ENCODE data around the gene ARID4B. TPM values are rescaled to one million over a fixed set of nuclear protein-coding genes. Genes with fewer than 3 reads are reported as not detected.

Gene ARID4B
- total and polyA plus RNA-seq, 9 donors = 19.6 to 52.0 (median 40.6) TPM

DNA sequence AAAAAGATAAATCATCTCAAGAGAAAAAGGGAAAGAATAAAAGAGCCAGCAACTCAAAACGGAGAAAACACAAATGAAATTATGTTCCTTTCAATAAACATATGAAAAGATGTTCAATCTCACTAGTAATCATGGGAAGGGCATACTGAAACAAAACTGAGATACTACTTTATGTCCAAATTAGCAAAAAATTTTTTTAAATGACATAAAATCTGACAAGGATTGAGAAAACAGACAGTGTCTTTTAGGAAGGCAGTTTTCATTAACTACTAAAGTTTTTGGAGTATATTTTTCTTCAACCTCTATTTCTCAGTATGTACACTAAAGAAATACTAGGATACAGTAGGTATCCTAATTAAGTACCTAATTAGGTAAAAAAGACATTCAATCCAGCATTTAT is 73.3 kb downstream of the ARID4B start:
- Histone ChIP-seq H3K27me3 (no peaks in the 10 kb centered on the region), H3K4me3 (no peak overlapping the region), H3K27ac (no peak overlapping the region), H3K4me1 (ENCODE audit: insufficient read depth) (no peaks in the 10 kb centered on the region), H3K9me3 (no peaks in the 10 kb centered on the region), H3K36me3 (no peaks in the 10 kb centered on the region)
- TF ChIP-seq EP300 (IDR thresholded peaks at IDR 0.05) (no peak), CTCF (IDR thresholded peaks at IDR 0.05) (no peak), POLR2A (IDR thresholded peaks at IDR 0.05) (no peak)
- WGBS, 3 donors = 77 to 92% (median 86%) methylated on average over 1 of the region's 1 CpG
- intact Hi-C loops (cut with DNase I) = loop anchor here in 2 of 4 donors (5.0 kb wide), 2 partner anchors 163 to 168 kb away; no protein-coding TSS in a partner anchor
- DNase-seq = no peak

- intact Hi-C loops (cut with DNase I) = loop anchor here in 1 of 4 donors (5.0 kb wide), 1 partner anchor 164 kb away; no protein-coding TSS in a partner anchor
- WGBS, 3 donors = 26 to 44% (median 38%) methylated on average over 2 of the region's 2 CpGs
- Histone ChIP-seq H3K27me3 (no peaks in the 10 kb centered on the region), H3K9me3 (no peaks in the 10 kb centered on the region), H3K27ac (no peak overlapping the region), H3K36me3 (no peaks in the 10 kb centered on the region), H3K4me3 (no peak overlapping the region), H3K4me1 (ENCODE audit: insufficient read depth) (no peaks in the 10 kb centered on the region)
- DNase-seq = peak in 4 of 5 donors; percentile 33 to 63 (median 45)
- TF ChIP-seq EP300 (IDR thresholded peaks at IDR 0.05) (no peak), POLR2A (IDR thresholded peaks at IDR 0.05) (no peak), CTCF (IDR thresholded peaks at IDR 0.05) (peak in 2 of 3 donors; percentile 43 to 51)
These were observed 74.6 kb downstream of the ARID4B start for GRCh38 chr1:235253219-235253962.

- DNase-seq = no peak
- Histone ChIP-seq H3K4me3 (no peak overlapping the region), H3K36me3 (no peaks in the 10 kb centered on the region), H3K27me3 (no peaks in the 10 kb centered on the region), H3K9me3 (no peaks in the 10 kb centered on the region), H3K27ac (no peak overlapping the region), H3K4me1 (ENCODE audit: insufficient read depth) (no peaks in the 10 kb centered on the region)
- no peak for TF ChIP-seq CTCF (IDR thresholded peaks at IDR 0.05)
- no peak for TF ChIP-seq POLR2A (IDR thresholded peaks at IDR 0.05)
- no peak for TF ChIP-seq EP300 (IDR thresholded peaks at IDR 0.05)
- intact Hi-C loops (cut with DNase I) = loop anchor here in 1 of 4 donors (5.0 kb wide), 1 partner anchor 167 kb away; no protein-coding TSS in a partner anchor
- 36 to 67% (median 38%) methylated on average over 3 of the region's 3 CpGs for WGBS, 3 donors
These were observed 77.5 kb downstream of the ARID4B start for GRCh38 chr1:235250430-235250829.

GRCh38 chr1:235246022-235246948 is 81.7 kb downstream of the ARID4B start:
- no peak for DNase-seq
- WGBS, 3 donors = 92 to 94% (median 92%) methylated on average over 2 of the region's 2 CpGs
- no peaks in the 10 kb centered on the region for H3K27me3 ChIP-seq
- no peaks in the 10 kb centered on the region for H3K9me3 ChIP-seq
- no peak for TF ChIP-seq POLR2A (IDR thresholded peaks at IDR 0.05)
- no peak for TF ChIP-seq CTCF (IDR thresholded peaks at IDR 0.05)
- no peak for TF ChIP-seq EP300 (IDR thresholded peaks at IDR 0.05)
- no peaks in the 10 kb centered on the region for H3K36me3 ChIP-seq
- no peak overlapping the region for H3K4me3 ChIP-seq
- no peaks in the 10 kb centered on the region for H3K4me1 ChIP-seq (ENCODE audit: insufficient read depth)
- intact Hi-C loops (cut with DNase I) = loop anchor here in 1 of 4 donors (10.0 kb wide), 1 partner anchor 169 kb away; no protein-coding TSS in a partner anchor
- no peak overlapping the region for H3K27ac ChIP-seq
